Left lobe of liver (tissue), 2 donors: Measurements from ENCODE around the gene RDH12. TPM values are rescaled to one million over a fixed set of nuclear protein-coding genes. Genes with fewer than 3 reads are reported as not detected.
"Not testable (repeated sequence)": the region's sequence is repeated elsewhere in the genome, so short reads cannot be mapped to it uniquely, and the experiment has no call there.

Experiments used
- ATAC-seq: fragments of 200-7000 bp; cut with Tn5 transposase; one replicate; pipeline ENCODE4 v1.9.1; 2020; ENCODE audit warnings: mild to moderate bottlenecking, moderate library complexity
- DNase-seq: peaks from one replicate; pipeline ENCODE4 v3.0.0-alpha.2; 2020; ENCODE audit warnings: low spot score
- total RNA-seq: library from RNA; stranded (reverse); gene quantifications from one replicate; pipeline ENCODE4 v1.2.1, GENCODE V29; 2021
- donor health status: DM: no; HTN: no; CAD: no; lungs with moderate emphysema.
- donor health status: DM: no; HTN: yes; CAD: no.

The RDH12 gene
- total RNA-seq, 1 donor from 2014 or later: 1.4 TPM

GRCh38 chr14:67704484-67705089 is 2.9 kb downstream of the RDH12 start:
- DNase-seq (no peak), ATAC-seq (peak; percentile 94)

- no peak for ATAC-seq
- DNase-seq: no peak
These were observed 3.5 kb downstream of the RDH12 start for GRCh38 chr14:67705211-67705610.

GRCh38 chr14:67709346-67709745 is 7.7 kb downstream of the RDH12 start:
- peak; percentile 69 for ATAC-seq
- not testable (repeated sequence) for DNase-seq

GRCh38 chr14:67709796-67710195 is 8.1 kb downstream of the RDH12 start:
- peak; percentile 42 for ATAC-seq
- DNase-seq: not testable (repeated sequence)

GRCh38 chr14:67710209-67710608 is 8.5 kb downstream of the RDH12 start:
- DNase-seq: no peak

GRCh38 chr14:67717048-67717447 is 15.4 kb downstream of the RDH12 start:
- no peak for ATAC-seq
- DNase-seq: no peak

More at GRCh38 chr14:67710209-67710608, 8.5 kb downstream of the RDH12 start:
- no peak for ATAC-seq

GRCh38 chr14:67718265-67718664 is 16.6 kb downstream of the RDH12 start:
- ATAC-seq: no peak
- no peak for DNase-seq

GRCh38 chr14:67719385-67719784 is 17.7 kb downstream of the RDH12 start:
- ATAC-seq, DNase-seq: not testable (repeated sequence)

GRCh38 chr14:67719866-67720265 is 18.2 kb downstream of the RDH12 start:
- DNase-seq: no peak

GRCh38 chr14:67721875-67722274 is 20.2 kb downstream of the RDH12 start:
- DNase-seq: no peak
- ATAC-seq: no peak

More at GRCh38 chr14:67719866-67720265, 18.2 kb downstream of the RDH12 start:
- no peak for ATAC-seq

GRCh38 chr14:67722293-67722692 is 20.6 kb downstream of the RDH12 start:
- DNase-seq: peak; percentile 78
- peak; percentile 97 for ATAC-seq

- DNase-seq: no peak
- no peak for ATAC-seq
These were observed 23.5 kb downstream of the RDH12 start for GRCh38 chr14:67725171-67725570.

- DNase-seq: no peak
- no peak for ATAC-seq
These were observed 25.7 kb downstream of the RDH12 start for GRCh38 chr14:67727361-67727760.

- DNase-seq (no peak), ATAC-seq (no peak)
These were observed 26.6 kb downstream of the RDH12 start for GRCh38 chr14:67728258-67728657.

GRCh38 chr14:67729072-67729885 is 27.6 kb downstream of the RDH12 start:
- DNase-seq (peak; percentile 78), ATAC-seq (peak; percentile 92)

- ATAC-seq: no peak
- no peak for DNase-seq
These were observed 31.9 kb downstream of the RDH12 start for GRCh38 chr14:67733616-67734015.

- DNase-seq: no peak
- ATAC-seq: no peak
These were observed 33.0 kb downstream of the RDH12 start for GRCh38 chr14:67734675-67735074.

- ATAC-seq (no peak), DNase-seq (no peak)
These were observed 33.9 kb downstream of the RDH12 start for GRCh38 chr14:67735336-67736147.

- ATAC-seq (no peak), DNase-seq (no peak)
These were observed 35.1 kb downstream of the RDH12 start for GRCh38 chr14:67736771-67737170.

- DNase-seq: peak; percentile 86
- ATAC-seq: peak; percentile 92
These were observed 37.2 kb downstream of the RDH12 start for GRCh38 chr14:67738740-67739504.

- ATAC-seq: no peak
- no peak for DNase-seq
These were observed 42.4 kb downstream of the RDH12 start for GRCh38 chr14:67744046-67744445.
